K562 (cell line): ENCODE measurements around the gene ZNF586.

Source experiments
- NR3C1 ChIP-seq: sonication (generic); formaldehyde crosslinking; IDR thresholded peaks from 2 replicates; pipeline ENCODE4 v1.8.1; 2022; ENCODE audit warnings: missing genetic modification reagents
- TCF7L2 ChIP-seq: fragments of 150-350 bp; IDR thresholded peaks from 2 replicates; pipeline ENCODE4 v1.6.1; 2016; ENCODE audit warnings: low read depth, mild to moderate bottlenecking, low read length, moderate library complexity

DNA sequence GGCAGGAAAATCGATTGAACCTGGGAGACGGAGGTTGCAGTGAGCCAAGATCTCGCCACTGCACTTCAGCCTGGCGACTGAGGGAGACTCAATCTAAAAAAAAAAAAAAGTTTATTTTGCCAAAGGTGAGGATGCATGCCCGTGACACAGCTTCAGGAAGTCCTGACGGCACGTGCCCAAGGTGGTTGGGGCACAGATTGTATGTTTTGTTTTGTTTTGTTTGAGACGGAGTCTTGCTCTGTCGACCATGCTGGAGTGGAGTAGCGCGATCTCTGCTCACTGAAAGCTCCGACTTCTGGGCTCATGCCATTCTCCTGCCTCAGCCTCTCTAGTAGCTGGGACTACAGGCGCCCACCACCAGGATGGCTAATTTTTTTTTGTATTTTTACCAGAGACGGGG is 48.5 kb downstream of the ZNF586 start:
- TF ChIP-seq TCF7L2 (no peak), NR3C1 (no peak)
